DMS114 treated with DMSO at 0.1 percent for 48 hours (cell line): ENCODE data around the gene ADAMTSL2.

Experiments
- DNase-seq: peaks from one replicate; lab custom pipeline; 2025; ENCODE audit not compliant: unreplicated experiment; lab: John Stamatoyannopoulos, UW

Gene ADAMTSL2

GRCh38 chr9:133529874-133530273 lies 4.6 kb upstream of the ADAMTSL2 start:
- no peak for DNase-seq

- no peak for DNase-seq
These were observed 3.2 kb upstream of the ADAMTSL2 start for GRCh38 chr9:133531293-133531692.

GRCh38 chr9:133532937-133533668 lies 1.4 kb upstream of the ADAMTSL2 start:
- no peak for DNase-seq

GRCh38 chr9:133533857-133534256 lies 647 bp upstream of the ADAMTSL2 start:
- no peak for DNase-seq

GRCh38 chr9:133535306-133535877 lies 888 bp downstream of the ADAMTSL2 start:
- no peak for DNase-seq

- DNase-seq, result no peak
These were observed 1.6 kb downstream of the ADAMTSL2 start for GRCh38 chr9:133536080-133536479.

GRCh38 chr9:133536536-133536935 lies 2.0 kb downstream of the ADAMTSL2 start:
- no peak for DNase-seq

GRCh38 chr9:133537257-133537656 lies 2.8 kb downstream of the ADAMTSL2 start:
- DNase-seq, result no peak

- DNase-seq, result no peak
These were observed 3.7 kb downstream of the ADAMTSL2 start for GRCh38 chr9:133538176-133538575.

- no peak for DNase-seq
These were observed 4.6 kb downstream of the ADAMTSL2 start for GRCh38 chr9:133538851-133539833.

- no peak for DNase-seq
These were observed 5.6 kb downstream of the ADAMTSL2 start for GRCh38 chr9:133539991-133540697.

- DNase-seq, result no peak
These were observed 6.2 kb downstream of the ADAMTSL2 start for GRCh38 chr9:133540698-133541025.

- no peak for DNase-seq
These were observed 7.5 kb downstream of the ADAMTSL2 start for GRCh38 chr9:133542002-133542401.

- DNase-seq, result no peak
These were observed 9.4 kb downstream of the ADAMTSL2 start for GRCh38 chr9:133543772-133544467.

- no peak for DNase-seq
These were observed 11.2 kb downstream of the ADAMTSL2 start for GRCh38 chr9:133545494-133546286.

- DNase-seq, result no peak
These were observed 11.8 kb downstream of the ADAMTSL2 start for GRCh38 chr9:133546287-133546680.

GRCh38 chr9:133547116-133547515 lies 12.6 kb downstream of the ADAMTSL2 start:
- DNase-seq, result no peak

- no peak for DNase-seq
These were observed 16.9 kb downstream of the ADAMTSL2 start for GRCh38 chr9:133551446-133551845.

- no peak for DNase-seq
These were observed 17.7 kb downstream of the ADAMTSL2 start for GRCh38 chr9:133552236-133552635.

- no peak for DNase-seq
These were observed 18.6 kb downstream of the ADAMTSL2 start for GRCh38 chr9:133553123-133553522.
